H1 (cell line): Measurements from ENCODE around the gene VWF. TPM values are rescaled to one million over a fixed set of nuclear protein-coding genes. Genes with fewer than 3 reads are reported as not detected.

Experiments used
- CTCF ChIA-PET: fragments of 300-600 bp; sonication (Branson Sonifier 250); formaldehyde crosslinking; loops from one replicate; lab custom pipeline; 2021; ENCODE audit not compliant: partially characterized antibody; lab: Charles Lee
- POLR2A ChIA-PET: fragments of 300-600 bp; sonication (Branson Sonifier 250); formaldehyde crosslinking; loops from one replicate; lab custom pipeline; 2021; ENCODE audit warnings: inconsistent platforms; ENCODE audit not compliant: partially characterized antibody; lab: Charles Lee
- DNase-seq, 2 experiments: peaks; one replicate each; pipeline versions ENCODE4 v3.0.0 to v3.0.0-alpha.2; 2010 to 2022; ENCODE audit warnings: low spot score in 2 of 2, low read depth in 1 of 2, mixed read lengths in 1 of 2
- FAIRE-seq: peaks from 2 replicates; lab custom pipeline; 2011; peaks lifted over from hg19 to GRCh38; lab: Jason Lieb, UNC
- H2AFZ ChIP-seq: 2 replicates; pipeline ENCODE4 v1.8.1; 2012; ENCODE audit warnings: low read length, inconsistent platforms
- H2AK5ac ChIP-seq: 2 replicates; pipeline ENCODE4 v1.6.1; 2013; ENCODE audit warnings: low read depth, low read length
- H2BK120ac ChIP-seq: replicated peaks from 2 replicates; pipeline ENCODE3; 2013; ENCODE audit warnings: low read depth, low read length, inconsistent platforms
- H2BK12ac ChIP-seq: 2 replicates; pipeline ENCODE4 v1.6.1; 2013; ENCODE audit warnings: low read depth, low read length
- H2BK15ac ChIP-seq: 2 replicates; pipeline ENCODE4 v1.6.1; 2013; ENCODE audit warnings: low read length
- H2BK20ac ChIP-seq: 2 replicates; pipeline ENCODE4 v1.6.1; 2013; ENCODE audit warnings: low read length
- H2BK5ac ChIP-seq: 2 replicates; pipeline ENCODE4 v1.6.1; 2013; ENCODE audit warnings: low read depth, low read length
- H3K14ac ChIP-seq: 2 replicates; pipeline ENCODE4 v1.6.1; 2013; ENCODE audit warnings: inconsistent platforms; ENCODE audit not compliant: insufficient read length
- H3K18ac ChIP-seq: 2 replicates; pipeline ENCODE4 v1.6.1; 2013; ENCODE audit warnings: low read length; ENCODE audit errors: extremely low read depth
- H3K23ac ChIP-seq: 2 replicates; pipeline ENCODE4 v1.6.1; 2013; ENCODE audit warnings: inconsistent platforms; ENCODE audit not compliant: insufficient read length
- H3K23me2 ChIP-seq: 2 replicates; pipeline ENCODE4 v1.6.1; 2013; ENCODE audit warnings: low read depth, low read length
- H3K27ac ChIP-seq: 2 replicates; pipeline ENCODE4 v1.6.1; 2011; ENCODE audit warnings: low read depth, low read length, inconsistent platforms
- H3K27me3 ChIP-seq, 4 experiments: replicated peaks in 1 of 4; 1 replicate in 1 of 4; 2 replicates in 3 of 4; pipeline versions ENCODE4 v1.6.1 to v1.8.1; 2011 to 2013; ENCODE audit warnings: low read length in 3 of 4, mild to moderate bottlenecking in 3 of 4, inconsistent platforms in 2 of 4, mixed read lengths in 2 of 4, moderate library complexity in 1 of 4; ENCODE audit not compliant: control insufficient read depth in 3 of 4, insufficient read depth in 3 of 4; ENCODE audit errors: extremely low read depth in 1 of 4
- H3K36me3 ChIP-seq, 4 experiments: 2 replicates each; pipeline versions ENCODE4 v1.6.1 to v1.8.1; 2011 to 2013; ENCODE audit warnings: mild to moderate bottlenecking in 4 of 4, low read length in 3 of 4, moderate library complexity in 2 of 4, control low read depth in 1 of 4, inconsistent platforms in 1 of 4; ENCODE audit not compliant: insufficient read depth in 4 of 4, control insufficient read depth in 2 of 4
- H3K4ac ChIP-seq: replicated peaks from 2 replicates; pipeline ENCODE3; 2013; ENCODE audit warnings: low read length, low read depth, mixed read lengths, inconsistent platforms; ENCODE audit not compliant: insufficient read length
- H3K4me1 ChIP-seq, 4 experiments: replicated peaks in 1 of 4; 1 replicate in 1 of 4; 2 replicates in 3 of 4; pipeline versions ENCODE4 v1.6.1 to v1.8.1; 2011 to 2013; ENCODE audit warnings: low read length in 3 of 4, inconsistent platforms in 2 of 4, mixed read lengths in 1 of 4; ENCODE audit not compliant: insufficient read depth in 4 of 4, control insufficient read depth in 3 of 4
- H3K4me2 ChIP-seq, 2 experiments: 2 replicates each; pipeline versions ENCODE4 v1.6.1 to v1.8.1; 2011 to 2013; ENCODE audit warnings: low read depth in 2 of 2, low read length in 2 of 2, control low read depth in 1 of 2, inconsistent platforms in 1 of 2, mild to moderate bottlenecking in 1 of 2; ENCODE audit not compliant: insufficient read depth in 1 of 2
- H3K4me3 ChIP-seq, 4 experiments: fragments of 200-600, 300-600 bp in 1 of 4; sonication (generic), shearing (Covaris generic), sonication (Bioruptor Twin) in 1 of 4; 2 replicates each; pipeline versions ENCODE4 v1.5.1 to v1.8.1; 2011 to 2016; ENCODE audit warnings: low read length in 4 of 4, low read depth in 3 of 4, control low read depth in 2 of 4, inconsistent platforms in 2 of 4, mild to moderate bottlenecking in 2 of 4, mixed read lengths in 1 of 4, moderate library complexity in 1 of 4; ENCODE audit not compliant: insufficient read depth in 2 of 4; ENCODE audit errors: extremely low read depth in 1 of 4
- H3K56ac ChIP-seq: replicated peaks from 2 replicates; pipeline ENCODE3; 2013; ENCODE audit warnings: low read depth, mild to moderate bottlenecking, mixed read lengths, low read length, inconsistent platforms; ENCODE audit not compliant: insufficient read length
- H3K79me1 ChIP-seq: 2 replicates; pipeline ENCODE4 v1.6.1; 2013; ENCODE audit warnings: low read depth, low read length, control low read depth
- H3K79me2 ChIP-seq, 2 experiments: 2 replicates each; pipeline versions ENCODE4 v1.6.1 to v1.8.1; 2012 to 2013; ENCODE audit warnings: low read length in 2 of 2, mild to moderate bottlenecking in 2 of 2, inconsistent platforms in 1 of 2; ENCODE audit not compliant: insufficient read depth in 2 of 2, control insufficient read depth in 1 of 2
- H3K9ac ChIP-seq, 4 experiments: replicated peaks in 1 of 4; 1 replicate in 1 of 4; 2 replicates in 3 of 4; pipeline versions ENCODE4 v1.6.1 to v1.8.1; 2011 to 2013; ENCODE audit warnings: low read depth in 3 of 4, low read length in 3 of 4, control low read depth in 2 of 4, mild to moderate bottlenecking in 2 of 4, moderate library complexity in 2 of 4, inconsistent platforms in 1 of 4; ENCODE audit errors: extremely low read depth in 1 of 4
- H3K9me3 ChIP-seq, 2 experiments: 2 replicates each; pipeline versions ENCODE4 v1.6.1 to v1.8.1; 2012 to 2013; ENCODE audit warnings: mild to moderate bottlenecking in 2 of 2, moderate library complexity in 2 of 2, control low read depth in 1 of 2, inconsistent platforms in 1 of 2, low read depth in 1 of 2, low read length in 1 of 2, mixed read lengths in 1 of 2; ENCODE audit not compliant: insufficient read depth in 2 of 2
- H4K20me1 ChIP-seq, 2 experiments: replicated peaks in 1 of 2; 2 replicates each; pipeline versions ENCODE3 to v1.8.1; 2011 to 2013; ENCODE audit warnings: inconsistent platforms in 2 of 2, low read length in 2 of 2, mild to moderate bottlenecking in 1 of 2; ENCODE audit not compliant: insufficient read depth in 2 of 2, control insufficient read depth in 1 of 2
- H4K5ac ChIP-seq: 2 replicates; pipeline ENCODE4 v1.6.1; 2013; ENCODE audit warnings: low read length, low read depth, mixed read lengths, inconsistent platforms; ENCODE audit not compliant: insufficient read length
- H4K8ac ChIP-seq: 2 replicates; pipeline ENCODE4 v1.8.0; 2013; ENCODE audit warnings: mild to moderate bottlenecking, moderate library complexity, low read length, inconsistent platforms; ENCODE audit not compliant: insufficient read depth; ENCODE audit errors: extremely low read depth
- H4K91ac ChIP-seq: replicated peaks from 2 replicates; pipeline ENCODE3; 2013; ENCODE audit warnings: low read length, mixed read lengths, inconsistent platforms; ENCODE audit not compliant: insufficient read length
- BCL11A ChIP-seq, 2 experiments: IDR thresholded peaks; one replicate each; pipeline ENCODE4 v1.6.1; 2011; ENCODE audit warnings: low read depth in 2 of 2, low read length in 2 of 2, mild to moderate bottlenecking in 2 of 2
- CEBPB ChIP-seq: IDR thresholded peaks from 2 replicates; pipeline ENCODE4 v1.6.1; 2012; ENCODE audit warnings: low read depth, low read length
- GTF2F1 ChIP-seq: IDR thresholded peaks from 2 replicates; pipeline ENCODE4 v1.6.1; 2012; ENCODE audit warnings: low read depth, low read length, improper control_type of control experiment, borderline replicate concordance
- PHF8 ChIP-seq: fragments of 200-600 bp; sonication (generic); conservative IDR thresholded peaks from 2 replicates; pipeline ENCODE4 v1.7.1; 2012; ENCODE audit warnings: low read depth, mild to moderate bottlenecking, inconsistent platforms, low read length, moderate library complexity
- RNF2 ChIP-seq: fragments of 200-900, 300-1000 bp; sonication (generic); IDR thresholded peaks from 2 replicates; pipeline ENCODE4 v1.7.1; 2016; ENCODE audit warnings: borderline replicate concordance, low read depth, mild to moderate bottlenecking, antibody characterized with exemption, low read length; ENCODE audit not compliant: poor library complexity, severe bottlenecking; ENCODE audit errors: missing control alignments
- SAP30 ChIP-seq: fragments of 300-600 bp; sonication (generic); IDR thresholded peaks from 2 replicates; pipeline ENCODE4 v1.7.1; 2012; ENCODE audit warnings: low read length, moderate library complexity, mild to moderate bottlenecking, inconsistent platforms; ENCODE audit not compliant: insufficient read depth, insufficient replicate concordance
- SIN3A ChIP-seq, 2 experiments: IDR thresholded peaks in 1 of 2; conservative IDR thresholded peaks in 1 of 2; 2 replicates each; pipeline ENCODE4 v1.6.1; 2011 to 2012; ENCODE audit warnings: low read length in 2 of 2, improper control_type of control experiment in 1 of 2, low read depth in 1 of 2, mild to moderate bottlenecking in 1 of 2
- SIX5 ChIP-seq: IDR thresholded peaks from 2 replicates; pipeline ENCODE4 v1.6.1; 2011; ENCODE audit warnings: mild to moderate bottlenecking, low read depth, low read length
- SRF ChIP-seq: IDR thresholded peaks from 2 replicates; pipeline ENCODE4 v1.6.1; 2011; ENCODE audit warnings: mild to moderate bottlenecking, low read depth, low read length, moderate library complexity
- TAF7 ChIP-seq: optimal IDR thresholded peaks from 2 replicates; pipeline ENCODE3; 2011; ENCODE audit warnings: low read depth, mild to moderate bottlenecking, inconsistent platforms, low read length, moderate library complexity, borderline replicate concordance
- YY1 ChIP-seq: IDR thresholded peaks from 2 replicates; pipeline ENCODE4 v1.6.1; 2011; ENCODE audit warnings: low read depth, mild to moderate bottlenecking, low read length
- WGBS, 2 experiments: shearing (Covaris generic) in 1 of 2; methylation state at CpG; one replicate each; pipeline versions ENCODE4 v1.1.6 to v1.1.7; 2013 to 2015; ENCODE audit warnings: low lambda C conversion rate in 2 of 2, mixed read lengths in 2 of 2, inconsistent platforms in 1 of 2, low coverage in 1 of 2, missing lambda C conversion rate in 1 of 2; ENCODE audit not compliant: insufficient replicate concordance in 2 of 2, insufficient coverage in 1 of 2, insufficient read length in 1 of 2; ENCODE audit errors: extremely low coverage in 1 of 2, missing lambda C conversion rate in 1 of 2; 5-methylcytosine and 5-hydroxymethylcytosine counted together
- polyA plus RNA-seq, 7 experiments: library from polyadenylated mRNA; depleted of rRNA in 3 of 7; stranded (reverse) in 5 of 7; unstranded in 2 of 7; fragments of >200 nt in 5 of 7; fragments of 200-250 nt in 2 of 7; gene quantifications; 1 replicate in 5 of 7; 2 replicates in 1 of 7; 4 replicates in 1 of 7; pipeline versions ENCODE4 v1.2.1 to v1.2.3, GENCODE V29; 2011 to 2013; ENCODE audit warnings: missing spikeins in 2 of 7, mixed read lengths in 2 of 7
- total RNA-seq: library from RNA; stranded (reverse); fragmentation: NEBNext Ultra II Directional; extraction: Animal tissue kit (Norgen Biotek cat#: 25700); gene quantifications from 2 replicates; pipeline ENCODE4 v1.2.1, GENCODE V29; 2021
- TF ChIP-seq, protein P1 (sequence below): IDR thresholded peaks from 2 replicates; pipeline ENCODE4 v1.6.1; 2012; ENCODE audit warnings: inconsistent platforms

The VWF gene
- total and polyA plus RNA-seq, 2 of the 8 experiments (the other 6 are each of a cell fraction or from before 2014, with no cell fraction given) = 0.39 to 0.60 TPM

DNA sequence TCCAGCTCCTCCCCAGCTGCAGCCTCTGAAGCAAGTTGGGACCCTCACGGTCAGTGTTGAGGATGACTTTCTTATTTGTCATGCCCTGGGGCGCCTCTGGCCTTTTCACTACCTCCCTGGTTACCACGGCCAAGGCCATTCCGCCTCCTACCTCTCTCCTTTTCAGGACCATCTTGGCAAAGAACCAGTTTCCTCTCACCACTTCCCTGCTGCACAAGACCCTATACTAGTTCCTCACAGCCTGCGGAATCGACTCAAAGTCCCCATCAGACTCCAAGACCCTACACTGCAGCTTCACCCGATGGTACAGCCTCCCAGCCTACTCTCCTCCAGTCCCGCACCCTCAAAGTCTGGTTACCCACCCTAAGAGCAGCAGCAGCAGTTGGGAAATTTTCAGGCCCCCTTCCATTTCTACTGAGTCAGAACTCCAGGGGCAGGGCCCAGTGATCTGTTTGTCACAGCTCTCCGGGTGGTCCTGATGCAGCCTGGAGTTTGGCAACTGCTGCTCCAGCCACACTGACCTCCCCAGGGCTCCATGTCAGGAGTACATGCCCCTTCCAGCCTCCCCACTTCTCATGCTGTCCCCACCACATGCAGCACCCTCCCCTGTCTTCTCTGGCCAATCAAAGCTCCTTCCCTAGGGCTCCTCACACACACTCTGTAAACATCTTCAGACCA is 5.4 kb downstream of the VWF start:
- Histone ChIP-seq H3K27me3 (no peaks in the 10 kb centered on the region), H4K5ac (no peak overlapping the region), H3K14ac (no peak overlapping the region), H3K23ac (no peak overlapping the region), H4K91ac (no peak overlapping the region), H2BK5ac (no peak overlapping the region), H4K8ac (no peak overlapping the region), H2BK15ac (no peak overlapping the region), H2BK120ac (no peak overlapping the region), H2BK20ac (no peak overlapping the region), H3K36me3 (no peaks in the 10 kb centered on the region), H4K20me1 (no peaks in the 10 kb centered on the region), H2AK5ac (0 out of 2 replicates have a peak overlapping the region, but pooled peaks have one; percentile 39), H3K18ac (no peak overlapping the region), H3K56ac (no peak overlapping the region), H3K4me2 (no peak overlapping the region), H2BK12ac (no peak overlapping the region), H3K4me3 (no peak overlapping the region), H3K79me2 (no peaks in the 10 kb centered on the region), H3K79me1 (no peaks in the 10 kb centered on the region), H3K4me1 (no peaks in the 10 kb centered on the region), H3K4ac (no peak overlapping the region), H2AFZ (no peak overlapping the region), H3K23me2 (no peaks in the 10 kb centered on the region), H3K9ac (no peak overlapping the region), H3K9me3 (no peaks in the 10 kb centered on the region), H3K27ac (no peak overlapping the region)
- TF ChIP-seq, protein P1, sequence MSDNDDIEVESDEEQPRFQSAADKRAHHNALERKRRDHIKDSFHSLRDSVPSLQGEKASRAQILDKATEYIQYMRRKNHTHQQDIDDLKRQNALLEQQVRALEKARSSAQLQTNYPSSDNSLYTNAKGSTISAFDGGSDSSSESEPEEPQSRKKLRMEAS = no peak
- TF ChIP-seq GTF2F1 (no peak), SRF (no peak), CEBPB (no peak), YY1 (no peak), BCL11A (IDR thresholded peaks at IDR 0.05; ENCODE audit: low read depth in 2 of 2, low read length in 2 of 2) (no peak), RNF2 (no peak), TAF7 (no peak), PHF8 (no peak), SIN3A (conservative IDR thresholded peaks at IDR 0.05 in 1 of 2, IDR thresholded peaks at IDR 0.05 in 1 of 2; ENCODE audit: low read depth in 1 of 2, low read length in 2 of 2) (no peak), SIX5 (no peak), SAP30 (no peak)
- POLR2A ChIA-PET = interaction anchor here (2.3 kb wide), 1 partner anchor 35 kb away, joined by 5 read pairs; no protein-coding TSS in a partner anchor
- FAIRE-seq = no peak
- CTCF ChIA-PET = interaction anchor here (0.8 to 2.1 kb wide), 10 partner anchors 8 to 166 kb away, joined by 3 to 5 read pairs (median 3); no protein-coding TSS in a partner anchor
- 91% methylated on average over 9 of the region's 9 CpGs; no CpG with 5 or more reads in 1 of the 2 experiments for WGBS, 2 experiments
- DNase-seq = no peak
